Stomach (tissue), 9 donors: ENCODE data around the gene HMGN1. TPM values are rescaled to one million over a fixed set of nuclear protein-coding genes. Genes with fewer than 3 reads are reported as not detected.
"Not testable (repeated sequence)": the region's sequence is repeated elsewhere in the genome, so short reads cannot be mapped to it uniquely, and the experiment has no call there.

Experiments used
- DNase-seq, 2 donors: peaks; one replicate each; pipeline versions ENCODE4 v3.0.0 to v3.0.0-alpha.2; 2013 to 2019
- H3K27ac ChIP-seq, 5 donors: fragments of 200-600 bp in 4 of 5; sonication (generic) in 4 of 5; one replicate each; pipeline ENCODE4 v1.5.1; 2013 to 2019; ENCODE audit warnings: mild to moderate bottlenecking in 1 of 5, moderate library complexity in 1 of 5
- H3K27me3 ChIP-seq, 3 donors: fragments of 200-600 bp; sonication (generic); one replicate each; pipeline ENCODE4 v1.5.1; 2017 to 2019; ENCODE audit warnings: mixed run types in 1 of 3
- H3K36me3 ChIP-seq, 4 donors: fragments of 200-600 bp; sonication (generic); 1 replicate in 3 of 4; 2 replicates in 1 of 4; pipeline ENCODE4 v1.5.1; 2016 to 2019
- H3K4me1 ChIP-seq, 4 donors: fragments of 200-600 bp; sonication (generic); one replicate each; pipeline ENCODE4 v1.5.1; 2016 to 2019
- H3K4me3 ChIP-seq, 4 donors: fragments of 200-600 bp; sonication (generic) in 3 of 4; one replicate each; pipeline ENCODE4 v1.5.1; 2016 to 2019; ENCODE audit warnings: mild to moderate bottlenecking in 1 of 4
- H3K9me3 ChIP-seq, 4 donors: fragments of 200-600 bp; sonication (generic); one replicate each; pipeline ENCODE4 v1.5.1; 2016 to 2019
- EP300 ChIP-seq: sonication (generic); formaldehyde crosslinking; IDR thresholded peaks from one replicate; pipeline ENCODE4 v1.6.1; 2017; ENCODE audit warnings: antibody characterized with exemption
- POLR2A ChIP-seq, 4 donors: fragments of 450-650 bp; IDR thresholded peaks; one replicate each; pipeline ENCODE4 v1.6.1; 2016; ENCODE audit warnings: antibody characterized with exemption in 4 of 4, control low read depth in 2 of 4, mild to moderate bottlenecking in 1 of 4, moderate library complexity in 1 of 4
- POLR2AphosphoS5 ChIP-seq, 3 donors: sonication (generic); formaldehyde crosslinking; IDR thresholded peaks; one replicate each; pipeline ENCODE4 v1.6.1; 2016; ENCODE audit warnings: antibody characterized with exemption in 3 of 3
- WGBS, 5 donors: extraction: QIAGEN DNeasy Blood & Tissue Kit in 3 of 5; methylation state at CpG; one replicate each; pipeline versions ENCODE4 v1.1.5 to v1.1.7; 2013 to 2018; 5-methylcytosine and 5-hydroxymethylcytosine counted together
- intact Hi-C: fragments of 100-400 bp; cut with DNase I; formaldehyde crosslinking; loops from one replicate; pipeline ENCODE4 v1.15.1; 2023; ENCODE audit warnings: low total_unique reads
- polyA plus RNA-seq, 3 donors: library from polyadenylated mRNA; stranded (reverse); fragments of 200-250 nt; gene quantifications; one replicate each; pipeline ENCODE4 v1.2.3, GENCODE V29; 2013
- total RNA-seq, 5 donors: library from RNA; depleted of rRNA; stranded (reverse); fragments of >200 nt; gene quantifications; one replicate each; pipeline versions ENCODE4 v1.1.0 to v1.2.3, GENCODE V29; 2014 to 2016
- TF ChIP-seq, protein P1 (sequence below), 7 experiments: fragments of 450-650 bp in 4 of 7; fragments of 200-600 bp in 3 of 7; sonication (generic) in 3 of 7; IDR thresholded peaks; one replicate each; pipeline ENCODE4 v1.5.1; 2016 to 2019; ENCODE audit warnings: antibody characterized with exemption in 7 of 7, control low read depth in 2 of 7, mild to moderate bottlenecking in 1 of 7
- donor health status: healthy with polysubstance abuse.
- donor health status: Bipolar disorder and iron deficiency.
- donor health status: healthy.

Gene HMGN1
- total and polyA plus RNA-seq, 8 donors: 39.1 to 321 (median 131) TPM

DNA sequence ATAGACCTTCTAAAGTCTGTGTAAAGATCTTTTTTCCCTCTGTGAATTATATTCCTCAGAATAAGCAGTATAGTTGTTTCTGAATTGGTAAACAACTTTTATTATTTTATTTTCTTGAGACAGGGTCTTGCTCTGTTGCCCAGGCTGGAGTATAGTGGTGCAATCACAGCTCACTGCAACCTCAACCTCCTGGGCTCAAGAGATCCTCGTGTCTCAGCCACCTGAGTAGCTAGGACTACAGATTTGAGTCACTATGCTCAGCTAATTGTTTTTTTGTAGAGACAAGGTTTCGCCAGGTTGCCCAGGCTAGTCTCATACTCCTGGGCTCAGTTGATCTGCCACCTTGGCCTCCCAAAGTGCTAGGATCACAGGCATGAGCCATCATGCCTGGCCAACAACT lies 26.6 kb upstream of the HMGN1 start:
- H3K4me1 ChIP-seq: peaks cover under 1 to 7% (median 6%) of the 10 kb centered on the region in 4 donors
- intact Hi-C loops: no loop called here
- no peak overlapping the region for H3K27ac ChIP-seq
- H3K27me3 ChIP-seq: no peaks in the 10 kb centered on the region
- no peak for DNase-seq
- WGBS, 5 donors: 55 to 94% (median 86%) methylated on average over 2 of the region's 2 CpGs
- H3K36me3 ChIP-seq: no peaks in the 10 kb centered on the region
- H3K4me3 ChIP-seq: no peak overlapping the region
- TF ChIP-seq EP300 (no peak), POLR2AphosphoS5 (IDR thresholded peaks at IDR 0.05) (no peak), POLR2A (IDR thresholded peaks at IDR 0.05) (no peak)
- TF ChIP-seq, protein P1, sequence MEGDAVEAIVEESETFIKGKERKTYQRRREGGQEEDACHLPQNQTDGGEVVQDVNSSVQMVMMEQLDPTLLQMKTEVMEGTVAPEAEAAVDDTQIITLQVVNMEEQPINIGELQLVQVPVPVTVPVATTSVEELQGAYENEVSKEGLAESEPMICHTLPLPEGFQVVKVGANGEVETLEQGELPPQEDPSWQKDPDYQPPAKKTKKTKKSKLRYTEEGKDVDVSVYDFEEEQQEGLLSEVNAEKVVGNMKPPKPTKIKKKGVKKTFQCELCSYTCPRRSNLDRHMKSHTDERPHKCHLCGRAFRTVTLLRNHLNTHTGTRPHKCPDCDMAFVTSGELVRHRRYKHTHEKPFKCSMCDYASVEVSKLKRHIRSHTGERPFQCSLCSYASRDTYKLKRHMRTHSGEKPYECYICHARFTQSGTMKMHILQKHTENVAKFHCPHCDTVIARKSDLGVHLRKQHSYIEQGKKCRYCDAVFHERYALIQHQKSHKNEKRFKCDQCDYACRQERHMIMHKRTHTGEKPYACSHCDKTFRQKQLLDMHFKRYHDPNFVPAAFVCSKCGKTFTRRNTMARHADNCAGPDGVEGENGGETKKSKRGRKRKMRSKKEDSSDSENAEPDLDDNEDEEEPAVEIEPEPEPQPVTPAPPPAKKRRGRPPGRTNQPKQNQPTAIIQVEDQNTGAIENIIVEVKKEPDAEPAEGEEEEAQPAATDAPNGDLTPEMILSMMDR (IDR thresholded peaks at IDR 0.05): no peak
- H3K9me3 ChIP-seq: no peaks in the 10 kb centered on the region

GRCh38 chr21:39374046-39374445 lies 25.2 kb upstream of the HMGN1 start:
- no peaks in the 10 kb centered on the region for H3K36me3 ChIP-seq
- no peaks in the 10 kb centered on the region for H3K9me3 ChIP-seq
- H3K4me3 ChIP-seq: no peak overlapping the region
- DNase-seq: no peak
- TF ChIP-seq, protein P1 (IDR thresholded peaks at IDR 0.05): no peak
- TF ChIP-seq POLR2AphosphoS5 (IDR thresholded peaks at IDR 0.05) (no peak), POLR2A (IDR thresholded peaks at IDR 0.05) (no peak), EP300 (no peak)
- 73 to 81% (median 75%) methylated on average over 6 of the region's 6 CpGs for WGBS, 5 donors
- intact Hi-C loops: no loop called here
- no peaks in the 10 kb centered on the region for H3K4me1 ChIP-seq
- H3K27ac ChIP-seq: no peak overlapping the region
- H3K27me3 ChIP-seq: no peaks in the 10 kb centered on the region

- intact Hi-C loops: no loop called here
- 11 to 20% (median 15%) methylated on average over 5 of the region's 5 CpGs for WGBS, 5 donors
- Histone ChIP-seq H3K4me3 (no peak overlapping the region), H3K4me1 (no peaks in the 10 kb centered on the region), H3K36me3 (no peaks in the 10 kb centered on the region), H3K27ac (no peak overlapping the region), H3K9me3 (no peaks in the 10 kb centered on the region), H3K27me3 (no peaks in the 10 kb centered on the region)
- TF ChIP-seq EP300 (no peak), POLR2AphosphoS5 (IDR thresholded peaks at IDR 0.05) (no peak), POLR2A (IDR thresholded peaks at IDR 0.05) (no peak)
- TF ChIP-seq, protein P1 (IDR thresholded peaks at IDR 0.05): peak in 2 of 7 experiments; percentile 7 to 22
- DNase-seq: peak in 1 of 2 donors; percentile 72
Observed at GRCh38 chr21:39373634-39374033, 24.7 kb upstream of the HMGN1 start.

DNA sequence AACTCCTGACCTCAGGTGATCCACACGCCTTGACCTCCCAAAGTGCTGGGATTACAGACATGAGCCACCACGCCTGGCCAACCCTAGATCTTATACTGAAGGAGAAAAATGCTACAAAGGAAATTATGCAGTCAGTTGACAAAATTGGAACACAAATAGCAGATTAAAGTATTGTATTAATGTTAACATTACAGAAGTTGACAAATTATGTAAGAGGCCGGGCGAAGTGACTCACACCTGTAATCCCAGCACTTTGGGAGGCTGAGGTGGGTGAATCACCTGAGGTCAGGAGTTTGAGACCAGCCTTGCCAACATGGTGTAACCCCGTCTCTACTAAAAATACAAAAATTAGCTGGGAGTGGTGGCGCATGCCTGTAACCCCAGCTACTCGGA lies 21.0 kb upstream of the HMGN1 start:
- H3K27me3 ChIP-seq, H3K9me3 ChIP-seq, DNase-seq, H3K27ac ChIP-seq, intact Hi-C loops, H3K4me3 ChIP-seq, H3K36me3 ChIP-seq, H3K4me1 ChIP-seq: not testable (repeated sequence)
- WGBS, 5 donors: 54 to 74% (median 66%) methylated on average over 7 of the region's 7 CpGs

GRCh38 chr21:39367783-39368182 lies 18.9 kb upstream of the HMGN1 start:
- no peak for DNase-seq
- Histone ChIP-seq H3K4me1 (no peaks in the 10 kb centered on the region), H3K4me3 (no peak overlapping the region), H3K36me3 (no peaks in the 10 kb centered on the region), H3K27me3 (no peaks in the 10 kb centered on the region), H3K9me3 (no peaks in the 10 kb centered on the region), H3K27ac (no peak overlapping the region)
- TF ChIP-seq POLR2A (IDR thresholded peaks at IDR 0.05) (no peak), EP300 (no peak), POLR2AphosphoS5 (IDR thresholded peaks at IDR 0.05) (no peak)
- TF ChIP-seq, protein P1 (IDR thresholded peaks at IDR 0.05): no peak
- WGBS, 5 donors: 84 to 95% (median 89%) methylated on average over 2 of the region's 2 CpGs
- intact Hi-C loops: no loop called here
